Peyer's patch (tissue), 4 donors: ENCODE measurements around the gene ELAPOR1. TPM values are rescaled to one million over a fixed set of nuclear protein-coding genes. Genes with fewer than 3 reads are reported as not detected.
A peak's percentile ranks its signal among the peaks of the same experiment; 100 is the strongest.

Source experiments
- DNase-seq, 3 donors: peaks; one replicate each; pipeline ENCODE4 v3.0.0-alpha.2; 2017 to 2019
- H3K27ac ChIP-seq, 4 donors: fragments of 200-600 bp; sonication (generic); one replicate each; pipeline ENCODE4 v1.5.1; 2016 to 2019
- H3K27me3 ChIP-seq, 2 donors: fragments of 200-600 bp; sonication (generic); one replicate each; pipeline ENCODE4 v1.5.1; 2019
- H3K36me3 ChIP-seq, 3 donors: fragments of 200-600 bp; sonication (generic); one replicate each; pipeline ENCODE4 v1.5.1; 2016 to 2019
- H3K4me1 ChIP-seq, 4 donors: fragments of 200-600 bp; sonication (generic); one replicate each; pipeline ENCODE4 v1.5.1; 2016 to 2019
- H3K4me3 ChIP-seq, 4 donors: fragments of 200-600 bp; sonication (generic); 1 replicate in 3 of 4; 2 replicates in 1 of 4; pipeline ENCODE4 v1.5.1; 2016 to 2019; ENCODE audit warnings: mild to moderate bottlenecking in 1 of 4
- H3K9me3 ChIP-seq, 4 donors: fragments of 200-600 bp; sonication (generic); one replicate each; pipeline ENCODE4 v1.5.1; 2016 to 2019; ENCODE audit warnings: mild to moderate bottlenecking in 1 of 4
- CTCF ChIP-seq, 6 experiments: fragments of 450-650 bp in 4 of 6; fragments of 200-600 bp in 2 of 6; sonication (generic) in 1 of 6; IDR thresholded peaks; one replicate each; pipeline ENCODE4 v1.5.1; 2017 to 2019; ENCODE audit warnings: antibody characterized with exemption in 6 of 6, mild to moderate bottlenecking in 3 of 6, moderate library complexity in 1 of 6
- POLR2A ChIP-seq, 2 donors: fragments of 450-650 bp; IDR thresholded peaks; one replicate each; pipeline ENCODE4 v1.5.1; 2017; ENCODE audit warnings: antibody characterized with exemption in 2 of 2, mild to moderate bottlenecking in 2 of 2, moderate library complexity in 2 of 2
- total RNA-seq, 4 donors: library from RNA; depleted of rRNA; stranded (reverse); fragments of >200 nt; gene quantifications; one replicate each; pipeline ENCODE4 v1.1.0, GENCODE V29; 2016

The ELAPOR1 gene
- total RNA-seq, 4 donors from 2014 or later: 57.8 to 138 (median 98.0) TPM

GRCh38 chr1:109133002-109133706, 19.2 kb downstream of the ELAPOR1 start:
- peak overlapping the region in 3 of 4 donors; percentile 72 to 88 (median 87) for H3K27ac ChIP-seq
- no peaks in the 10 kb centered on the region for H3K36me3 ChIP-seq
- H3K4me1 ChIP-seq: peaks cover 0 to 27% (median 3%) of the 10 kb centered on the region in 4 donors

GRCh38 chr1:109133815-109134214, 19.9 kb downstream of the ELAPOR1 start:
- no peak for TF ChIP-seq CTCF (IDR thresholded peaks at IDR 0.05)
- no peak for TF ChIP-seq POLR2A (IDR thresholded peaks at IDR 0.05)
- Histone ChIP-seq H3K27me3 (no peaks in the 10 kb centered on the region), H3K4me3 (no peak overlapping the region), H3K27ac (peak overlapping the region in 3 of 4 donors; percentile 72 to 88 (median 87)), H3K9me3 (no peaks in the 10 kb centered on the region), H3K4me1 (peaks cover 0 to 27% (median 3%) of the 10 kb centered on the region in 4 donors), H3K36me3 (no peaks in the 10 kb centered on the region)
- DNase-seq: peak; percentile 20 to 62 (median 58)

More at GRCh38 chr1:109133002-109133706, 19.2 kb downstream of the ELAPOR1 start:
- H3K9me3 ChIP-seq: no peaks in the 10 kb centered on the region
- no peak for DNase-seq
- no peak for TF ChIP-seq CTCF (IDR thresholded peaks at IDR 0.05)
- TF ChIP-seq POLR2A (IDR thresholded peaks at IDR 0.05): no peak
- H3K27me3 ChIP-seq: no peaks in the 10 kb centered on the region
- H3K4me3 ChIP-seq: no peak overlapping the region

GRCh38 chr1:109134423-109134822, 20.5 kb downstream of the ELAPOR1 start:
- H3K27ac ChIP-seq: peak overlapping the region in 3 of 4 donors; percentile 72 to 88 (median 87)
- no peaks in the 10 kb centered on the region for H3K27me3 ChIP-seq
- no peaks in the 10 kb centered on the region for H3K36me3 ChIP-seq
- H3K4me1 ChIP-seq: peaks cover 0 to 27% (median 3%) of the 10 kb centered on the region in 4 donors
- TF ChIP-seq CTCF (IDR thresholded peaks at IDR 0.05) (no peak), POLR2A (IDR thresholded peaks at IDR 0.05) (peak; percentile 2 to 34)
- peak in 2 of 3 donors; percentile 79 to 83 for DNase-seq
- H3K4me3 ChIP-seq: peak overlapping the region in 2 of 4 donors; percentile 37
- no peaks in the 10 kb centered on the region for H3K9me3 ChIP-seq

GRCh38 chr1:109135940-109136339, 22.0 kb downstream of the ELAPOR1 start:
- no peak for TF ChIP-seq CTCF (IDR thresholded peaks at IDR 0.05)
- no peak for TF ChIP-seq POLR2A (IDR thresholded peaks at IDR 0.05)
- DNase-seq: no peak
- Histone ChIP-seq H3K4me3 (no peak overlapping the region), H3K4me1 (peaks cover 0 to 27% (median 3%) of the 10 kb centered on the region in 4 donors), H3K27me3 (no peaks in the 10 kb centered on the region), H3K27ac (peak overlapping the region in 3 of 4 donors; percentile 72 to 88 (median 87)), H3K36me3 (no peaks in the 10 kb centered on the region), H3K9me3 (no peaks in the 10 kb centered on the region)

GRCh38 chr1:109136766-109137165, 22.9 kb downstream of the ELAPOR1 start:
- no peak for TF ChIP-seq POLR2A (IDR thresholded peaks at IDR 0.05)
- H3K27me3 ChIP-seq: no peaks in the 10 kb centered on the region
- H3K27ac ChIP-seq: peak overlapping the region in 3 of 4 donors; percentile 72 to 88 (median 87)
- no peaks in the 10 kb centered on the region for H3K9me3 ChIP-seq
- H3K4me1 ChIP-seq: peaks cover 0 to 27% (median 3%) of the 10 kb centered on the region in 4 donors
- peak overlapping the region in 1 of 4 donors; percentile 14 for H3K4me3 ChIP-seq
- DNase-seq: peak in 1 of 3 donors; percentile 53
- H3K36me3 ChIP-seq: no peaks in the 10 kb centered on the region

- Histone ChIP-seq H3K27me3 (no peaks in the 10 kb centered on the region), H3K36me3 (no peaks in the 10 kb centered on the region), H3K9me3 (no peaks in the 10 kb centered on the region), H3K27ac (peak overlapping the region in 3 of 4 donors; percentile 72 to 88 (median 87)), H3K4me3 (no peak overlapping the region), H3K4me1 (peaks cover 0 to 27% (median 3%) of the 10 kb centered on the region in 4 donors)
- TF ChIP-seq CTCF (IDR thresholded peaks at IDR 0.05) (no peak), POLR2A (IDR thresholded peaks at IDR 0.05) (no peak)
- DNase-seq: peak in 1 of 3 donors; percentile 57
Observed at GRCh38 chr1:109137958-109138357, 24.0 kb downstream of the ELAPOR1 start.
